Natural killer cell (primary cell): ENCODE results near the gene GLYATL1. TPM values are rescaled to one million over a fixed set of nuclear protein-coding genes. Genes with fewer than 3 reads are reported as not detected.

ENCODE experiments used
- ATAC-seq, 3 donors: fragments of 150-1000 bp in 2 of 3; fragments of 200-7000 bp in 1 of 3; cut with Tn5 transposase; 1 replicate in 1 of 3; 2 replicates in 2 of 3; pipeline ENCODE4 v1.10.0; 2021; ENCODE audit warnings: mild to moderate bottlenecking in 2 of 3, moderate library complexity in 2 of 3
- DNase-seq, 2 donors: peaks; one replicate each; pipeline versions ENCODE4 v3.0.0 to v3.0.0-alpha.2; 2013 to 2021; ENCODE audit warnings: mixed read lengths in 1 of 2
- H3K27ac ChIP-seq: one replicate; pipeline ENCODE4 v1.5.1; 2013; ENCODE audit warnings: mild to moderate bottlenecking, low read length
- H3K27me3 ChIP-seq: one replicate; pipeline ENCODE4 v1.6.1; 2013; ENCODE audit warnings: low read length; ENCODE audit not compliant: control insufficient read depth, insufficient read depth
- H3K36me3 ChIP-seq: one replicate; pipeline ENCODE4 v1.6.1; 2013; ENCODE audit warnings: low read length; ENCODE audit not compliant: control insufficient read depth, insufficient read depth
- H3K4me1 ChIP-seq: one replicate; pipeline ENCODE4 v1.6.1; 2013; ENCODE audit warnings: low read length; ENCODE audit not compliant: control insufficient read depth, insufficient read depth
- H3K4me3 ChIP-seq: one replicate; pipeline ENCODE4 v1.5.1; 2013; ENCODE audit warnings: low read length
- H3K9me3 ChIP-seq: one replicate; pipeline ENCODE4 v1.6.1; 2013; ENCODE audit warnings: low read length; ENCODE audit not compliant: control insufficient read depth, insufficient read depth
- H3K27ac Mint-ChIP-seq, 2 donors: one replicate each; pipeline ENCODE4 v1.8.0; 2022; ENCODE audit warnings: mild to moderate bottlenecking in 2 of 2, mixed read lengths in 2 of 2, moderate library complexity in 1 of 2
- H3K27me3 Mint-ChIP-seq, 2 donors: one replicate each; pipeline ENCODE4 v1.8.0; 2022; ENCODE audit warnings: low read depth in 2 of 2, mixed read lengths in 2 of 2
- H3K36me3 Mint-ChIP-seq: one replicate; pipeline ENCODE4 v1.8.0; 2022; ENCODE audit warnings: mixed read lengths
- H3K4me1 Mint-ChIP-seq, 2 donors: one replicate each; pipeline ENCODE4 v1.8.0; 2022; ENCODE audit warnings: mixed read lengths in 2 of 2
- H3K4me3 Mint-ChIP-seq: one replicate; pipeline ENCODE4 v1.8.0; 2022; ENCODE audit warnings: mild to moderate bottlenecking, moderate library complexity, mixed read lengths
- H3K9me3 Mint-ChIP-seq, 2 donors: one replicate each; pipeline ENCODE4 v1.8.0; 2022; ENCODE audit warnings: mixed read lengths in 2 of 2
- WGBS: methylation state at CpG from one replicate; pipeline ENCODE4 v1.1.7; 2013; ENCODE audit warnings: missing lambda C conversion rate; ENCODE audit not compliant: insufficient coverage; 5-methylcytosine and 5-hydroxymethylcytosine counted together
- intact Hi-C: fragments of 100-400 bp; cut with micrococcal nuclease; formaldehyde crosslinking; loops from one replicate; pipeline ENCODE4 v1.14.2; 2022
- total RNA-seq, 4 donors: library from RNA; stranded (reverse); fragments of 120-200 nt in 1 of 4; gene quantifications; one replicate each; pipeline versions ENCODE4 v1.2.3 to v1.2.4, GENCODE V29; 2013 to 2022
- TF ChIP-seq, protein P1 (sequence below): fragments of 200-600 bp; IDR thresholded peaks from one replicate; pipeline ENCODE4 v1.8.0; 2022; ENCODE audit warnings: antibody characterized with exemption

Gene GLYATL1
- total RNA-seq, 3 donors from 2014 or later (not counting 1 experiment from before 2014, with no cell fraction given): not detected

DNA sequence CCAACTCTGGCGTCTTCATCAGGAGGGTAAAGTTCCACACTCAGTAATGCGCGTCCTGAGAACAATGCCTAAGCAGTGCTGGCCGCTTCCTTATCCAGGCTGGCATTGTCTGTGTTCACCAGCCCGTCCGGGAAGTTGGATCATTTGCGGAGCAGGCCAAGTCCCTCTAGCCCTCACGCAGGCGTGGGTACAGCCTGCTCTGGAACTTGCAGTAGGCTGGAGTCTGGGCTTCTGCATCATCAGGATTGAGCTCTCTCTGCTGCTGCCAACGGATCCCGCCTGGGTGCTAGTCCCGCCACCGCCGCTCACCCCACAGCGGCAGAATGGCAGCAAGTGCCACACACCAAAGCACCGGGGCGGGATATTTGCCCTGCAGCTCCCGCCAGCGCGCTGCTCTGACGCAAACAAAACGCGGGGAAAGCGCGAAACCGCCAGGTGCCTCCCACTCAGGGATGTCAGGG is 29.0 kb downstream of the GLYATL1 start:
- Mint-ChIP-seq H3K27me3 (peaks cover 8 to 16% of the 10 kb centered on the region in 2 donors), H3K4me1 (no peaks in the 10 kb centered on the region), H3K4me3 (no peak overlapping the region), H3K36me3 (no peaks in the 10 kb centered on the region), H3K27ac (no peak overlapping the region), H3K9me3 (peaks cover 0 to 2% of the 10 kb centered on the region in 2 donors)
- DNase-seq (no peak), ATAC-seq (no peak)
- peaks cover 7% of the 10 kb centered on the region for H3K9me3 ChIP-seq
- no peaks in the 10 kb centered on the region for H3K27me3 ChIP-seq
- intact Hi-C loops: no loop called here
- WGBS: 85% methylated on average over 26 of the region's 26 CpGs
- H3K4me3 ChIP-seq: no peak overlapping the region
- no peaks in the 10 kb centered on the region for H3K36me3 ChIP-seq
- no peak overlapping the region for H3K27ac ChIP-seq
- no peaks in the 10 kb centered on the region for H3K4me1 ChIP-seq
- TF ChIP-seq, protein P1, sequence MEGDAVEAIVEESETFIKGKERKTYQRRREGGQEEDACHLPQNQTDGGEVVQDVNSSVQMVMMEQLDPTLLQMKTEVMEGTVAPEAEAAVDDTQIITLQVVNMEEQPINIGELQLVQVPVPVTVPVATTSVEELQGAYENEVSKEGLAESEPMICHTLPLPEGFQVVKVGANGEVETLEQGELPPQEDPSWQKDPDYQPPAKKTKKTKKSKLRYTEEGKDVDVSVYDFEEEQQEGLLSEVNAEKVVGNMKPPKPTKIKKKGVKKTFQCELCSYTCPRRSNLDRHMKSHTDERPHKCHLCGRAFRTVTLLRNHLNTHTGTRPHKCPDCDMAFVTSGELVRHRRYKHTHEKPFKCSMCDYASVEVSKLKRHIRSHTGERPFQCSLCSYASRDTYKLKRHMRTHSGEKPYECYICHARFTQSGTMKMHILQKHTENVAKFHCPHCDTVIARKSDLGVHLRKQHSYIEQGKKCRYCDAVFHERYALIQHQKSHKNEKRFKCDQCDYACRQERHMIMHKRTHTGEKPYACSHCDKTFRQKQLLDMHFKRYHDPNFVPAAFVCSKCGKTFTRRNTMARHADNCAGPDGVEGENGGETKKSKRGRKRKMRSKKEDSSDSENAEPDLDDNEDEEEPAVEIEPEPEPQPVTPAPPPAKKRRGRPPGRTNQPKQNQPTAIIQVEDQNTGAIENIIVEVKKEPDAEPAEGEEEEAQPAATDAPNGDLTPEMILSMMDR: no peak

DNA sequence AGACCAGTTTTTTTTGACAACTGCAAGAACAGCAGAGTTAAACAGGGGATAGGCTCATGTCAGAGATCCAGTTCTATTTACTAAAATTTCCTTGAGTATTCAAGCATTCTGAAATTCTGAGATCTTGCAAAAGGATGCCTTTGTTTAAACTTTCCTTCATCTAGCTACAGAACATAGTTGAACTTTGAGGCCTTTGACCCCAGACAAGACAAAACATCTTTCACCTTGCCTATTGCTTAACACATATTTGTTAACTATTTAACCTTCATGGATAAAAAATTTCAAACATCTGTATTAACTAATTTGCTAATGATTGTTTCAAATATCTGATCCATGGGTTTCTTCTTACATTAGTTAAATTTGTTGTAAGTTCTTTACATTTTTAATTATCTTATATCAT is 38.2 kb downstream of the GLYATL1 start:
- H3K27ac ChIP-seq: no peak overlapping the region
- H3K9me3 ChIP-seq: peaks cover 2% of the 10 kb centered on the region
- Mint-ChIP-seq H3K27me3 (peaks cover 0 to 7% of the 10 kb centered on the region in 2 donors), H3K36me3 (no peaks in the 10 kb centered on the region), H3K27ac (no peak overlapping the region), H3K9me3 (peaks cover 0 to 4% of the 10 kb centered on the region in 2 donors), H3K4me3 (no peak overlapping the region), H3K4me1 (no peaks in the 10 kb centered on the region)
- TF ChIP-seq, protein P1: no peak
- intact Hi-C loops: no loop called here
- DNase-seq: no peak
- no peaks in the 10 kb centered on the region for H3K36me3 ChIP-seq
- no peaks in the 10 kb centered on the region for H3K27me3 ChIP-seq
- no peak overlapping the region for H3K4me3 ChIP-seq
- H3K4me1 ChIP-seq: no peaks in the 10 kb centered on the region
- ATAC-seq: no peak

DNA sequence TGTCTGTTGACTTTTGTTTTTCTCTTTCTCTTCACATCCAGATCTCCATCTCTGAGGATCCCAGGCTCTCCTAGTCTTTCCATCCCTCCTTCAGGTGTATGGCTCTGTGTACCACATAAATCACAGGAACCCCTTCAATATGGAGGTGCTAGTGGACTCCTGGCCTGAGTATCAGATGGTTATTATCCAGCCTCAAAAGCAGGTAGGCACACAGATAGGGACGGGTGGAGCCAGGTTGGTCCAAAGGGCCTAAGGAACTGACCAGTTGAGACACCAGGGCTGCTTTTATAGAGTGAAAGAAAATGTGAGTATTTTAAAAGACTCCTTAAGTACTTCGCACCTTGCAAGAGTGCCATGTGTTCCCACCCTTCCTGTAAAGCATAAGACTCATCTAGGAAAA is 39.9 kb downstream of the GLYATL1 start:
- WGBS: 98% methylated on average over 2 of the region's 2 CpGs
- Mint-ChIP-seq H3K9me3 (no peaks in the 10 kb centered on the region), H3K4me3 (no peak overlapping the region), H3K27me3 (peaks cover 0 to 4% of the 10 kb centered on the region in 2 donors), H3K4me1 (no peaks in the 10 kb centered on the region), H3K27ac (no peak overlapping the region), H3K36me3 (no peaks in the 10 kb centered on the region)
- Histone ChIP-seq H3K9me3 (no peaks in the 10 kb centered on the region), H3K36me3 (no peaks in the 10 kb centered on the region), H3K4me3 (no peak overlapping the region), H3K4me1 (no peaks in the 10 kb centered on the region), H3K27ac (no peak overlapping the region), H3K27me3 (no peaks in the 10 kb centered on the region)
- DNase-seq (no peak), ATAC-seq (no peak)
- intact Hi-C loops: no loop called here
- TF ChIP-seq, protein P1: no peak

DNA sequence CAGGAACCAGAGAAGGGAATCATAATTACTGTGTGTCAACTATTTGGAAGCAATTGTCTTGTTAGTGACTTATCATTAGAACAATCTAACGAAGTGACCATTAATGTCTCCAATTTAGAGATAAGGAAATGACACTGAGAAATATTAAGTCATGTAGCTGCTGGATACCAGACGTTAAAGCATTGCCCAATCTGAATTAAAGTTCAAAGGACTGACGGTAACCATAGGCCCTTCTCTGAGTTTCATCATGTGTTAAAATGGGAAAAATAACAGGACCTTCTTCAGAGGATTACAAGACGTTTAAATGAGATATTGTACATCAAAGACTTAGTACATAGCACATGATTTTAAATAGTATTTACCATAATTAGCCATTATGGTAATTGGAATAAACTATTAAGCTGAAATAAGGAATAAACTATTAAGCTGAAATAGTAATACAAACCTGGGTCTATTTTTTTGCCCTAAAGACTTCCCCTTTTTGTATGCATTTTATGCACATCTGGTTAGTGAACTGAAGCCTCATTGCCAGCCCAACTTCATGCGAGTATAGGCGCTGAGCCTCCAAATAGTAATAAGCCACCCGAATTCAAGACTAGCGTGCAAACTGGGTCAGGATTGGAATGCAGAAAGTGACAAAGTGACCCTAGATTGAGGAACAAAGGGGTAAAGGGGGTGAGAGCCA is 41.0 kb downstream of the GLYATL1 start:
- Histone ChIP-seq H3K36me3 (no peaks in the 10 kb centered on the region), H3K27ac (no peak overlapping the region), H3K27me3 (no peaks in the 10 kb centered on the region), H3K9me3 (no peaks in the 10 kb centered on the region), H3K4me1 (no peaks in the 10 kb centered on the region), H3K4me3 (no peak overlapping the region)
- no peak for DNase-seq
- Mint-ChIP-seq H3K36me3 (no peaks in the 10 kb centered on the region), H3K4me1 (no peaks in the 10 kb centered on the region), H3K4me3 (no peak overlapping the region), H3K27ac (no peak overlapping the region), H3K27me3 (peaks cover 0 to 4% of the 10 kb centered on the region in 2 donors), H3K9me3 (peaks cover 0 to 2% of the 10 kb centered on the region in 2 donors)
- WGBS: 75% methylated on average over 7 of the region's 8 CpGs
- TF ChIP-seq, protein P1: no peak
- ATAC-seq: no peak
- intact Hi-C loops: no loop called here
